GM18511 (cell line): ENCODE measurements around the gene BAHD1.

Experiments
- ATAC-seq: cut with Tn5 transposase; IDR thresholded peaks from one replicate; pipeline ENCODE4 v1.9.1; 2021; ENCODE audit warnings: mild to moderate bottlenecking, moderate library complexity; ENCODE audit not compliant: unreplicated experiment

BAHD1 gene

GRCh38 chr15:40443255-40443654, 2.5 kb downstream of the BAHD1 start:
- ATAC-seq = no peak

GRCh38 chr15:40443846-40444245, 3.1 kb downstream of the BAHD1 start:
- ATAC-seq = no peak

- no peak for ATAC-seq
Observed at GRCh38 chr15:40444736-40445135, 4.0 kb downstream of the BAHD1 start.

- ATAC-seq = no peak
Observed at GRCh38 chr15:40445421-40445922, 4.7 kb downstream of the BAHD1 start.

- ATAC-seq = no peak
Observed at GRCh38 chr15:40446144-40446543, 5.4 kb downstream of the BAHD1 start.

GRCh38 chr15:40448354-40448753, 7.6 kb downstream of the BAHD1 start:
- ATAC-seq = no peak

GRCh38 chr15:40449275-40449674, 8.5 kb downstream of the BAHD1 start:
- ATAC-seq = no peak

GRCh38 chr15:40450047-40450446, 9.3 kb downstream of the BAHD1 start:
- no peak for ATAC-seq

GRCh38 chr15:40451527-40452158, 10.9 kb downstream of the BAHD1 start:
- ATAC-seq = no peak

GRCh38 chr15:40452296-40453090, 11.7 kb downstream of the BAHD1 start:
- ATAC-seq = peak; percentile 69

GRCh38 chr15:40453941-40454340, 13.2 kb downstream of the BAHD1 start:
- peak; percentile 50 for ATAC-seq

GRCh38 chr15:40454904-40455391, 14.2 kb downstream of the BAHD1 start:
- ATAC-seq = no peak

- no peak for ATAC-seq
Observed at GRCh38 chr15:40456299-40456712, 15.6 kb downstream of the BAHD1 start.

- no peak for ATAC-seq
Observed at GRCh38 chr15:40456738-40457137, 16.0 kb downstream of the BAHD1 start.

- ATAC-seq = no peak
Observed at GRCh38 chr15:40458495-40459371, 18.0 kb downstream of the BAHD1 start.

GRCh38 chr15:40459391-40460015, 18.8 kb downstream of the BAHD1 start:
- ATAC-seq = no peak

GRCh38 chr15:40460404-40460803, 19.7 kb downstream of the BAHD1 start:
- no peak for ATAC-seq

GRCh38 chr15:40461958-40462357, 21.2 kb downstream of the BAHD1 start:
- no peak for ATAC-seq

GRCh38 chr15:40463279-40463678, 22.5 kb downstream of the BAHD1 start:
- ATAC-seq = no peak

GRCh38 chr15:40463886-40464545, 23.3 kb downstream of the BAHD1 start:
- no peak for ATAC-seq
